ENCODE data around the gene PPP6R1. TPM values are rescaled to one million over a fixed set of nuclear protein-coding genes. Genes with fewer than 3 reads are reported as not detected.

Gene PPP6R1
- total RNA-seq, 1 experiment from 2014 or later, result 113 TPM

GRCh38 chr19:55247621-55248099 is 11.2 kb downstream of the PPP6R1 start:
- Mint-ChIP-seq H3K4me3 (ENCODE audit: unreplicated experiment) (no peak overlapping the region), H3K27me3 (ENCODE audit: insufficient read depth, unreplicated experiment) (no peaks in the 10 kb centered on the region), H3K9me3 (ENCODE audit: unreplicated experiment) (no peaks in the 10 kb centered on the region), H3K27ac (ENCODE audit: unreplicated experiment) (no peak overlapping the region), H3K36me3 (ENCODE audit: insufficient read depth, unreplicated experiment) (peaks cover 33% of the 10 kb centered on the region), H3K4me1 (ENCODE audit: low read depth, unreplicated experiment) (peaks cover 5% of the 10 kb centered on the region)
- peak in 1 of 2 experiments; percentile 39 for DNase-seq
- Histone ChIP-seq H3K4me3 (ENCODE audit: low read depth, low read length) (no peak overlapping the region), H3K4me1 (no peaks in the 10 kb centered on the region), H3K9me3 (no peaks in the 10 kb centered on the region), H3K36me3 (ENCODE audit: control insufficient read depth, insufficient read depth, low read length) (peaks cover 6% of the 10 kb centered on the region), H3K27me3 (replicated peaks; ENCODE audit: control insufficient read depth, insufficient read depth, low read length) (no peaks in the 10 kb centered on the region)
- POLR2A ChIA-PET, result no interaction called here
- TF ChIP-seq CTCF (IDR thresholded peaks at IDR 0.05; ENCODE audit: insufficient read depth in 1 of 2, low read depth in 1 of 2, low read length in 1 of 2, severe bottlenecking in 1 of 2, unreplicated experiment in 1 of 2), result no peak
- CTCF ChIA-PET, result interaction anchor here (0.5 to 1.0 kb wide), 2 partner anchors 12 to 54 kb away, joined by 4 read pairs; partner anchors contain the start of gene PPP6R1
- intact Hi-C loops (cut with micrococcal nuclease; ENCODE audit: unreplicated experiment), result no loop called here
- no TSS peak for BruUV-seq (replicated peaks)

GRCh38 chr19:55246462-55247451 is 12.1 kb downstream of the PPP6R1 start:
- Mint-ChIP-seq H3K27me3 (ENCODE audit: insufficient read depth, unreplicated experiment) (no peaks in the 10 kb centered on the region), H3K9me3 (ENCODE audit: unreplicated experiment) (no peaks in the 10 kb centered on the region), H3K27ac (ENCODE audit: unreplicated experiment) (no peak overlapping the region), H3K4me1 (ENCODE audit: low read depth, unreplicated experiment) (peaks cover 5% of the 10 kb centered on the region), H3K4me3 (ENCODE audit: unreplicated experiment) (no peak overlapping the region), H3K36me3 (ENCODE audit: insufficient read depth, unreplicated experiment) (peaks cover 42% of the 10 kb centered on the region)
- peaks cover 7% of the 10 kb centered on the region for H3K36me3 ChIP-seq (ENCODE audit: control insufficient read depth, insufficient read depth, low read length)
- no peak for TF ChIP-seq CTCF (IDR thresholded peaks at IDR 0.05; ENCODE audit: insufficient read depth in 1 of 2, low read depth in 1 of 2, low read length in 1 of 2, severe bottlenecking in 1 of 2, unreplicated experiment in 1 of 2)
- no peak for DNase-seq
- H3K4me1 ChIP-seq, result no peaks in the 10 kb centered on the region
- CTCF ChIA-PET, result interaction anchor here (0.6 to 1.0 kb wide), 2 partner anchors 12 to 33 kb away, joined by 3 to 4 read pairs; partner anchors contain the start of genes HSPBP1 and PPP6R1
- BruUV-seq (replicated peaks), result no TSS peak
- intact Hi-C loops (cut with micrococcal nuclease; ENCODE audit: unreplicated experiment), result no loop called here
- POLR2A ChIA-PET, result no interaction called here
- no peak overlapping the region for H3K4me3 ChIP-seq (ENCODE audit: low read depth, low read length)
- no peaks in the 10 kb centered on the region for H3K27me3 ChIP-seq (replicated peaks; ENCODE audit: control insufficient read depth, insufficient read depth, low read length)
- H3K9me3 ChIP-seq, result no peaks in the 10 kb centered on the region

GRCh38 chr19:55245236-55245904 is 13.4 kb downstream of the PPP6R1 start:
- Histone ChIP-seq H3K9me3 (no peaks in the 10 kb centered on the region), H3K36me3 (ENCODE audit: control insufficient read depth, insufficient read depth, low read length) (peaks cover 9% of the 10 kb centered on the region), H3K4me1 (no peaks in the 10 kb centered on the region), H3K4me3 (ENCODE audit: low read depth, low read length) (no peak overlapping the region), H3K27me3 (replicated peaks; ENCODE audit: control insufficient read depth, insufficient read depth, low read length) (no peaks in the 10 kb centered on the region)
- Mint-ChIP-seq H3K4me1 (ENCODE audit: low read depth, unreplicated experiment) (no peaks in the 10 kb centered on the region), H3K9me3 (ENCODE audit: unreplicated experiment) (no peaks in the 10 kb centered on the region), H3K36me3 (ENCODE audit: insufficient read depth, unreplicated experiment) (peaks cover 53% of the 10 kb centered on the region), H3K27me3 (ENCODE audit: insufficient read depth, unreplicated experiment) (no peaks in the 10 kb centered on the region), H3K4me3 (ENCODE audit: unreplicated experiment) (no peak overlapping the region), H3K27ac (ENCODE audit: unreplicated experiment) (no peak overlapping the region)
- ChIA-PET POLR2A (no interaction called here), CTCF (interaction anchor here (0.7 kb wide), 1 partner anchor 361 kb away, joined by 3 read pairs; no protein-coding TSS in a partner anchor)
- no peak for TF ChIP-seq CTCF (IDR thresholded peaks at IDR 0.05; ENCODE audit: insufficient read depth in 1 of 2, low read depth in 1 of 2, low read length in 1 of 2, severe bottlenecking in 1 of 2, unreplicated experiment in 1 of 2)
- DNase-seq, result no peak
- intact Hi-C loops (cut with micrococcal nuclease; ENCODE audit: unreplicated experiment), result no loop called here
- BruUV-seq (replicated peaks), result no TSS peak

Data from Caco-2 (cell line).